Upper lobe of left lung (tissue), 4 donors: Measurements from ENCODE around the gene DRC3.

Source experiments
- POLR2A ChIP-seq, 4 donors: fragments of 450-650 bp; IDR thresholded peaks; one replicate each; pipeline ENCODE4 v1.5.1; 2016 to 2017; ENCODE audit warnings: antibody characterized with exemption in 4 of 4, mild to moderate bottlenecking in 2 of 4
- TF ChIP-seq, protein P1 (sequence below), 6 experiments: fragments of 450-650 bp in 4 of 6; fragments of 200-600 bp in 2 of 6; sonication (generic) in 2 of 6; IDR thresholded peaks; one replicate each; pipeline ENCODE4 v1.5.1; 2016 to 2019; ENCODE audit warnings: antibody characterized with exemption in 6 of 6

DNA sequence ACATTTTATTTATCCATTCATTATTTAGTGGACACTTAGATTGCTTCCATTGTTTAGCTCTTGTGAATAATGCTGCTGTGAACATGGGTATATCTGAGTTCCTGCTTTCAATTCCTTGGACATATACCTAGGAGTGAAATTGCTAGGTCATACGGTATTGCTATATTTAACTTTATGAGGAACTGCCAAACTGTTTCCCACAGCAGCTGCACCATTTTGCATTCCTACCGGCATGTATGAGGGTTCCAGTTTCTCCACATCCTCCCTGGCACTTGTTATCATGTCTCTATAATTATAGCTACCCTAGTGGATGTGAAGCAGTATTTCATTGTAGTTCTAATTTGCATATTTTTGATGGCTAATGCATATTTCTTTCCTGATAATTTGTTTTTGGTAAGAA is 91.4 kb downstream of the DRC3 start:
- no peak for TF ChIP-seq POLR2A (IDR thresholded peaks at IDR 0.05)
- TF ChIP-seq, protein P1, sequence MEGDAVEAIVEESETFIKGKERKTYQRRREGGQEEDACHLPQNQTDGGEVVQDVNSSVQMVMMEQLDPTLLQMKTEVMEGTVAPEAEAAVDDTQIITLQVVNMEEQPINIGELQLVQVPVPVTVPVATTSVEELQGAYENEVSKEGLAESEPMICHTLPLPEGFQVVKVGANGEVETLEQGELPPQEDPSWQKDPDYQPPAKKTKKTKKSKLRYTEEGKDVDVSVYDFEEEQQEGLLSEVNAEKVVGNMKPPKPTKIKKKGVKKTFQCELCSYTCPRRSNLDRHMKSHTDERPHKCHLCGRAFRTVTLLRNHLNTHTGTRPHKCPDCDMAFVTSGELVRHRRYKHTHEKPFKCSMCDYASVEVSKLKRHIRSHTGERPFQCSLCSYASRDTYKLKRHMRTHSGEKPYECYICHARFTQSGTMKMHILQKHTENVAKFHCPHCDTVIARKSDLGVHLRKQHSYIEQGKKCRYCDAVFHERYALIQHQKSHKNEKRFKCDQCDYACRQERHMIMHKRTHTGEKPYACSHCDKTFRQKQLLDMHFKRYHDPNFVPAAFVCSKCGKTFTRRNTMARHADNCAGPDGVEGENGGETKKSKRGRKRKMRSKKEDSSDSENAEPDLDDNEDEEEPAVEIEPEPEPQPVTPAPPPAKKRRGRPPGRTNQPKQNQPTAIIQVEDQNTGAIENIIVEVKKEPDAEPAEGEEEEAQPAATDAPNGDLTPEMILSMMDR (IDR thresholded peaks at IDR 0.05), result no peak
